Mucosa of gallbladder (tissue), 1 donor: Measurements from ENCODE around the gene LIN7A. TPM values are rescaled to one million over a fixed set of nuclear protein-coding genes. Genes with fewer than 3 reads are reported as not detected.
"Not testable (repeated sequence)": the region's sequence is repeated elsewhere in the genome, so short reads cannot be mapped to it uniquely, and the experiment has no call there.

Source experiments
- DNase-seq: peaks from one replicate; pipeline ENCODE4 v3.0.0-alpha.2; 2020; ENCODE audit warnings: low spot score
- total RNA-seq: library from RNA; stranded (reverse); gene quantifications from one replicate; pipeline ENCODE4 v1.2.1, GENCODE V29; 2021
- donor health status: DM: no; HTN: no; CAD: no.

The LIN7A gene
- total RNA-seq, 1 donor from 2014 or later, result 25.4 TPM

DNA sequence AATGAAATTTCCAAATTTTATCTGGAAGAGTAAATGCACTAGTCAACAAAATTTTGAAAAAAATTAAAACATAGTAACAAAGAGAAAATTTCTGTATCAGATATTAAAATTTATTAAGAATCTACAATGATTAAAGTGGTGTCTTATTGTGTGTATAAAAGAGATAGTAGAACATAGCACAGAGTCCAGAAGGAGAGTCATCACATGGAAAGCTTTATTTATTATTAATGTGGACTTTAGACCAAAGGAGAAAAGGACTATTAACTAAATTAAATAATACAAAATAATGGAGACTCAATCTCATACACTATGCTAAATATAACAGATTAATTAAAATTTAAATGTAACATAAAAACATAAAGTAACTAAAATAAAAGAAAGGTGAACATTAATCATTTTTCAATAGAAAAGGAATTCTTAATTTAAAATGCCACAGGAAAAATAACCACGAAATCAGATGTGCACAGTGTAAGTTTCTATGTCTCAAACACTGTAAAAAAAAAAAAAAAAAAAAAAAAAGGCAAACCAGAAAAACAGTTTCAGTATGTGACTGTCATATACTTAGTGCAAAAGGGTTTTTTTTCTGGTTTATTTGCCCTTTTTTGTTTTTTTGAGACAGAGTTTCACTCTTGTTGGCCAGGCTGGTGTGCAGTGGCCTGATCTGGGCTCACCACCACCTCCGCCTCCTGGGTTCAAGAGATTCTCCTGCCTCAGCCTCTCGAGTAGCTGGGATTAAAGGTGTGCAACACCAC is 125.6 kb downstream of the LIN7A start:
- no peak for DNase-seq

DNA sequence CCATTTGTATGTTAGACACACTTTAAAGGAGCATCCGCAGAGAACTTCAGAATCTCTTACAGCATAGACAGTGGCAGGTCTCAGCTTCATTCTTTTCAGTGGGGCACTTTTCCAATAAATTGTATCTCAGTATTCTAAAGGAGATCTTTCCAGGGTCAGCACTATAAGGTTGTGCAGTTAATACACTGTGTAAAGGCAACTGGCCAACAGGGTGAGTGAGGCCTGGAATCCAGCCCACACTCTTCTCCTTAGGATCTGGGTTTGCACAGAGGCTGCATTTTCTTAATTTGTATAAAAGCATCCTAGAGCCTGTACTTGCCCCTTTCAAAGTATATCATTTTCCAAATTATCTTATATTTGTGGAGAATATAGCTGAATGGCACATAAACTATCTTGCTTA is 126.9 kb downstream of the LIN7A start:
- DNase-seq, result no peak

DNA sequence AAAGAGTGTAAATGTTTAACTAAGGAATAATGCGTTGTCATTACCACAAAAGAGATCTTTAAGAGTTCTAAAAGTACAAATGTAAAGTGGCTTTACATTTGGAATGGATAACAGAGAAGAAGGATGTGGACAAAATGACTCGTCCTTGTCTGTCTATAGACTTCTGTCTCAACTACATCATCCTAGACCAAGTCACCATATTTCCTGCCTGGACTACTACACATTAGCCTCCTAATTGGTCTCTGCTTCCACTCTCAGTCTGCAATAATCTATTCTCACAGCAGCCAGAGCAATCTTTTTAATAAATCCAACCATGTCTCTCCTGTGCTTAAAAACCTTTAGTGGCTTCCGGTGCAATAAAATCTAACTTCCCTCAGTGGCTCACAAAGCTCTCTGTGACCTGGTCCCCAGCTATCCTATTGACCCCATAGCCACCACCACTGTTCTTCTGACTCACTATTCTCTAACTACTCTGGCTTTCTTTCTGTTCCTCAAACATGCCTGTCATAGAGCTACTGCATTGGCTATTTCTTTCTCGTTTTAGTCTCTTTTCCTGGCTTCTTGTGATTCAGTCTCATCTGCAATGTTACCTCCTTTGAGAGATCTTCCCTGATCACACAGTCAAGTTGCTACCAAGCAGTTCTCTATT is 130.0 kb downstream of the LIN7A start:
- no peak for DNase-seq

DNA sequence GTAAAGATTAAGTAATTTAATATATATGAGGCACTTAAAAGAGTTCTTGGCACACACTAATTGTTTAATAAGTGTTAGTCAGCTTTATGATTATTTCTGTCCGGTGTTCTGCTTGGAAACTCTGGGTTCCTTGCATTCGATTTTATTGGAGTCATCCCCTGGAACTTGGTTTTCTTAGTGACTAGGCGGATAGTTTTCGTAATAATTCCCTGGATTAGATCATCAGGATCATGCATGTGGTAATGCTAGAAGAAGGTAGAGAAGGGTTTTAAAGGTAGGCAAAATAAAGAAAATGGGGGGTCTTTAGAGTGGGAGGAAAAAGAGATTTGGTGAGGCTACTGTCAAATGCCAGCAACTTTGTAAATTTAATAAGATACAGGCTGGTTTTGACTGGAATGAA is 132.6 kb downstream of the LIN7A start:
- DNase-seq, result no peak

DNA sequence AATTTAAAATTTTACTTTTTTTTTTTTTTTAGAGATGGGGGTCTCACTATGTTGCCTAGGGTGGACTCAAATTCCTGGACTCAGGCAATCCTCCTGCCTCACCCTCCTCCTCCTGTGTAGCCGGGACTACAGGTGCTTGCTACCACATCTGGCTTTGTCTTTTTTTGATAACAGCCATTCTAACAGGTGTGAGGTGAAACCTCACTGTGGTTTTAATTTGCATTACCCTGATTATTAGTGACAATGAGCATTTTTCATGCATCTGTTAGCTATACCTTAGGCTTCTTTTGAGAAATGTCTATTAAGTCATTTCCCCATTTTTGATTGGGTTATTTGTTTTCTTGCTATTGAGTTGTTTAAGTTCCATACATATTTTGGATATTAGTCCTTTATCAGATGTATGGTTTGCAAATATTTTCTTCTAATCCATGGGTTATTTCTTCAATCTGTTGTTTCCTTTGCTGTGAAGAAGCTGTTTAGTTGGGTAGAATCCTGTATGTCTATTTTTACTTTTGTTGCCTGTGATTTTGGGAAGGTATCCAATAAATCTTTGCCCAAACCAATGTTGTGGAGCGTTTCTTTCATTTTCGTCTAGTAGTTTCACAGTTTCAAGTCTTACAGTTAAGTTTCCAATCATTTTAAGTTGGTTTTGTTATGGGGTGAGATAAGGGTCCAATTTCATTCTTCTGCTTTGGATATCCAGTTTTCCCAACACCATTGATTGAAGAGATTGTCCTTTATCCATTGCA is 134.9 kb downstream of the LIN7A start:
- no peak for DNase-seq

DNA sequence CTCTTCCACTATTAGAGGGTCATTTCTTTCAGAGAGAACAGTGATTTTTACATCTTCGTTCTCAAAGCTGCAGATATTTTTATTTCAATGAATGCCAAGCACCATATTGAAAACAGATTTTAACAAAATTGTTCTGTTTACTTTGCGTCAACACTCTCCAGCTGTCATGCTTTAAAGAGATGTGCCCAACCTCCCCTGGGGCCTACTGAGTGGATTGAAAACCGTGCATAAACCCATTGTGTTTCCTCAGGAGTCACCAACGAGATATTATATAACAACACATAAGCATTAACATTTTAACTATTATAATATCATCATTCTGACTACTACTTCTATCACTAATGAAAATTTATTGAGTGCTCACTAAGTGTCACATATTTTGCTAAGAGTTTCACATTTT is 139.5 kb downstream of the LIN7A start:
- DNase-seq, result no peak

DNA sequence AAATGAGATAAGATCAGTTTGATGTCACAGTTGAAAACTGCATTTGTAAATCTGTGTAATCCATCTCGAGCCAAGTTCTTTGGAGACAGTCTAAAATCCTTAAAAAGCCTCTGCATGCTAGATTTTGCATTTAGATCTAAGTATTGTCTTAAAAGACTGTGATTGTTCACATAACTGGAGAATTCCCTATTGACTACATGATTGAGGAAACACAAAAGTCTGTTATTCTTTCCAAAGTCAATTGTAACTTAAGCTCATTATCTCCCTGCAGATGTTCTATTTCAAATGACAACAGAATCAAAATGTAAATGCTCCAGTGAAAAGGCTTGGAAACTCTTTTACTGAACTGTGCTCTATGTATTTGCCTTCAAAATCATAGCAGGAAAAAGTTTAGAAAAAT is 143.2 kb downstream of the LIN7A start:
- DNase-seq, result no peak

DNA sequence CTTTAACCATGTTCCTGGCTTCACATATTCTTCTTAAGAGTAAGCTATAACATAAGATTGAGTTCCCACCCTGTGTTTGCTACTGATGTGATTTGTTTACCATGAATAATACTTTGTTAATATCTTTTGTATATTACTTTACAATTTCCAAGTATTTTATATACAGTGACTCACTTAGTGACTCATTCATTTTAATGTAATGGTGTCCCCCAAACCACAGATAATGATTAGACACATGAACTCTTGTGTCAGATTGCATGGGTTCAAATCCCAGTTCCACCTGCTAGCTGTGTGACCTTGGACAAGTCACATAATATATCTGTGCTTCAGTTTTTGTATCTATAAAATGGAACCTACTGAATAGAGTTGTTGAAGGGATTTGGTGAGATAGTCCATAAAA is 144.9 kb downstream of the LIN7A start:
- no peak for DNase-seq

DNA sequence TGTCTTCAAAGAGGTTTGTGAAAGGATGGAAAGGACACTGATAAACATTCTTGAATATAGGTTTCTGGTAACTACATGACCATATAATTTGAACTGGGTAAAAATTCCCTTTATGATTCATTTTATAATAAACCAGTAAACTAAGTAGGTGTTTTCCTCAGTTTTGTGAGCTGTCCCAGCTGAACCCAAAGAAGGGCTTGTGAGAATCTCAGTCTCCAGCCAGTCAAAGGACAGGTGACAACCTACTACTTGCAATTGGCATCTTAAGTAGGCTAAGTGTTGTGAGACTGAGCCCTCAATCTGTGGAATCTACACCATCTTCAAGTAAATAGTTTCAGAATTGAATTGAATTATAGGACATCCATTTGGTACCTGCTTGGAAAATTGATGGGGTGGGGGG is 145.9 kb downstream of the LIN7A start:
- no peak for DNase-seq

DNA sequence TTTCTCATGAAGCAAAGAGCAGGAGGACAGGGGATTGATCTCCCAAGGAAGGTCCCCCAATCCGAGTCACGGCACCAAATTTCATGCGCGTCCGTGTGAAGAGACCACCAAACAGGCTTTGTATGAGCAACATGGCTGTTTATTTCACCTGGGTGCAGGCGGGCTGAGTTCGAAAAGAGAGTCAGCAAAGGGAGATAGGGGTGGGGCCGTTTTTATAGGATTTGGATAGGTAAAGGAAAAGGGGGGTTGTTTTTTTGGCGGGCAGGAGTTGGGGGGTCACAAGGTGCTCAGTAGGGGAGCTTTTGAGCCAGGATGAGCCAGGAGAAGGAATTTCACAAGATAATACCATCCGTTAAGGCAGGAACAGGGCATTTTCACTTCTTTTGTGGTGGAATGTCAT is 149.3 kb downstream of the LIN7A start:
- not testable (repeated sequence) for DNase-seq

DNA sequence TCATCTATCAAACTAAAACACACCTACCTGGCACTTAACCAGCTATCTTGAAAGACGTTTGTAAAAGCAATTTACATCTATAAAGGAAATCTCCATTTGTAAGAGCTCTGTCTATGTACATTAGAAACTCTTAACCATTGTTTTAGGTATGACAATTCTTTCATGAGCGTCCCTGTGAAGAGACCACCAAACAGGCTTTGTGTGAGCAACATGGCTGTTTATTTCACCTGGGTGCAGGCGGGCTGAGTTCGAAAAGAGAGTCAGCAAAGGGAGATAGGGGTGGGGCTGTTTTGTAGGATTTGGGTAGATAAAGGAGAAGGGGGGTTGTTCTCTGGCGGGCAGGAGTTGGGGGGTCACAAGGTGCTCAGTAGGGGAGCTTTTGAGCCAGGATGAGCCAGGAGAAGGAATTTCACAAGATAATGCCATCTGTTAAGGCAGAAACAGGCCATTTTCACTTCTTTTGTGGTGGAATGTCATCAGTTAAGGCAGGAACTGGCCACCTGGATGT is 154.7 kb downstream of the LIN7A start:
- not testable (repeated sequence) for DNase-seq

DNA sequence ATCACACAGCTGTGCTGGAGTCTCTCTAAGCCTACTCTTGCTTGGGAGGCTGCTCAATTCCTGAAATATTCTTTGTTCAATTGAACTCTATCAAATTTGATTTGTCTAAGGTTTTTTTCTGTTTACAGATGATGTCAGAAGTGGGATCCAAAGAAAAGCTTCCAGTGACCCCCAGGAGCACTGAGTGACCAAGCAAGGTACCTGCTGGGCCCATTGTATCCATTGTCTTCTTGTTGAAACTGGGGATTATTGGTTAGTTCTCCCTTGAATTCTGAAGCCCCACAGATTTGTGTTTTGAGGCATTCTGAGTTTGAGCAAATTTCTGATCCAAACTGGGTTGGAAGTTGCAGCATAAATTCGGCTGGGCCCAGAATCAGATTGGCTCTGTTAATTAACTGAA is 156.4 kb downstream of the LIN7A start:
- no peak for DNase-seq

DNA sequence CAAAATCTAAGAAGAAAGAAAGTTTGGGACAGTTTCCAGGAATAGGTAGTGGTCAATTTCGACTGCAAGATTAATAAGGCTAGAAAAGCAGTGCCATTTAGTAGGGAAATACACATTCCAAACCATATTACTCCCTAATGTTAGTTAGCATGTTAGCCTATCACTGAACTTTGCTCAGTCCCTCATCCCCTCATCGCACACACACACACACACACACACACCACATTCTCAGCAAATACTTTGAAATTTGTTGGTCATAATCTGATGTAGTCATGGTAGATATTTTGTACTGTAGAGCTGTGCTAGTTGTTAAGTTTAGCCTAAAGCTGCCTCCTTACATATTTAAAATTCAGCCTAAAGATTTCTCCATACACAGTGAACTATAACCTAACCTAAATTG is 157.0 kb downstream of the LIN7A start:
- DNase-seq, result no peak

DNA sequence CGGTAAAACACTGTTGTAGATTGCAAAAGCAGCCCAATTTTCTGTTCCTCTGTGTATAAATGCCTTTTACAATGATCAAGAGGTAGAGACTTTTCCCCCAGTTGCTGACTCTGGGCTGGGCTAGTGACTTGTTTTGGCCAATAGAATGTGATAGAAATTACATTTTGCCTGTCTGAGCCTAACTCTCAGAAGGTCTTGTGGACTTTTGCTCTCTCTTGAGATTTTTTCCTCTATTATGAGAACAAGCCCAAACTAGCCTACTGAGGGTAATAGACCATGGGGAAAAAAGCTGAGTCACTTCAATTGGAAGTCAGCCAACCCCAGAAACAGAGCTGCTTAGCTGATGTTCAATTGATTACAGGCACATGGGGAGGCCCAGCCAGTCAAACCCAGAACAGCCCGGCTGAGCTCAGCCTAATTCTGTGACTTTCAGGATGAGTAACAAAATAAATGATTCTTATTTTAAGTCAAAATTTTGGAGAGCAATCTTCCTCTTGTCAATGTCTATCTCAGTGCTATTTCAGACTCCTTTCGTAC is 159.7 kb downstream of the LIN7A start:
- DNase-seq, result peak; percentile 84

DNA sequence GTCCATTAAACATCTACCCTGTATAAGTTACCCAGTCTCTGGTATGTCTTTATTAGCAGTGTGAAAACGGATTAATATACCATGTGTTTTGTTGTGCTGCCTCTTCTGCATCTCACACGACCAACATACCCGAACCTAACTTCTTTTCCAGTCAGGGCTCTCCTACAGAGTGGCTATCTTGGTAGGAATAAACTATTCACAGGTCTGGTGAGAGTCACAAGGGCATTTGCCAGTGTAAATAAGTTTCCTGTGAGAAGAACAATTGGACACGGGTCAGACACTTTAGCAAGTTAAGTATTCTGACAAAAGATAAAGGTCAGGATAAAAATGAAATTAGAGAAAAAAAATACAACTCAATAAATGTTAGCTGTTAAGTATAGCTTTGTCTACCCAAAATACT is 160.1 kb downstream of the LIN7A start:
- DNase-seq, result no peak

DNA sequence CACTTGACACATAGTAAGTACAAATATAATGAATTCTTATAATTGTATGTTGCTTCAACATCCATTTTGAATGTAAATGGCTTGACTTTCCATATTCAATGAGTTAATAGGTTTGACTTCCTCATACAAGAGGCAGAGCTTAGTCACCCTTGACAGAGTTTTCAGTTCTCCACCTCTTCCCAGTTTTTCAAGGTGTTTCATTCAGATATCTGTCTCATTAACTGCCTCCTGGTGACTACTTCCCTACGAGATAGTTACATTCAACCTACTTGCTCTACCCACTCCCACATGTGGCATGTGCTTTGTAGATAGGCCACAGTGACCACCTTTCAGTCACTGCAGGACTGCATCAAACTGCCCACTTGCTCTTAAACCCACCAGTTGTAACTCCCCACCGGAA is 161.0 kb downstream of the LIN7A start:
- no peak for DNase-seq

DNA sequence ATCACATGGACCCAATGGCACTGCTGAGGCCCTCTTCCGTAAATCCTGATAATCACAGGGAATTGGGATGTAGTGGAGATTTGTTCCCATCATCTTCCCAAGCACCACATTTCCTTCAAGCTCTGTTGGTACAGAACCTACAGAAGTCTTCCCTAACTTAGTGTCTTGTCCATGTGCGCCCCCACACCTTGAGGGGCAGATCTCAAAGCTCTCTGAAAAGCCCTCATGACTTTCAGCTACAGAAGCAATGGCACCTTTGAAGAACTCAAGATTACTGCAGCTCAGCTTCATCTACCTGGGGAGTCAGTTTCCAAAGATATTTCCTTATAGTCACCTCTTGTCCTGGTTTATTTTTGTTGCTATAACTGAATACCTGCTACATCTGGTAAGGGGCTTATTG is 166.8 kb downstream of the LIN7A start:
- no peak for DNase-seq

DNA sequence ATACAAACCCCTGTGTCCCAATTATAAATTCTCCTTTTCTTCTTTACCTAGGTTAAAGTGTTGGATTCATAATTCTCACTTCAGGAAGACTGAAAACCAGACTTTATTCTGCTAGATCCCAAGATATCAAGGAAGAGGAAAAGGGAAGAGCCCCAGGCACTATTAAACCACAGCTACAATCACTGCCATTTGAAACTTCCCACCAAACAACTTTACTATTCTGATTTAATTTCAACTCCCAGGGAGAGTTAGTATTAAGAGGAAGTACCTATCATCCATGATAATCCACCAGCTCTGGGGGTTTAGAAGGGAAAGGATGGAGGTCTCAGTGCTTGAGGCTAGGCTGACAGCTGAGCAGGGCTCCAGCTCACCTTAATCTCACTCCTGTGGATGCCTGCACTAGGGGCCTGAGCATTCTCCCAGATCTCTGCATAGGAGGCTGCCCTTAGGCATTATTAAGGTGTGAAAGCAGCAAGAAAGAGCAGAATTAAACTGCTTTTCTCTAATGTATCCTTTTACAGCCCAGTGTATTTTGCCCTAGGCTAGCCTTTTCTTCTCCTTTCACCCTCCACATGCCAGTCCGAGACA is 168.1 kb downstream of the LIN7A start:
- no peak for DNase-seq

DNA sequence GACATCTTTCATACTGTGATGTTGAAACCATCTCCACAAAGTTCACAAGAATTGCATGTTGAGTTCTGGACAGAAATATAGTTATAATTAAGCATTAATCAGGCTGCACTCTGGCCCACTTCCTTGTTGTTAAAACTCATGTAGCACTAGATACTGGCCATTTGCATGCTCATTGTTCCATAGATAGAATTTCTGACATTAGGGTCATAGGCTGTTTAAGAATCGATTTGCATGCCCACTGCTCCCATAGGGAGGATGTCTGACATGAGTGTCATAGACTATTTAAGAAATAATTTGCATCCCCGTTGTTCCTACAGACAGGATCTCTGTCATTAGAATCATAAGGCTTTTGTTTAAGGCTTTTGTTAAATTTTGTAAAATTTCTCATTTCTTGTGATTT is 170.8 kb downstream of the LIN7A start:
- no peak for DNase-seq

DNA sequence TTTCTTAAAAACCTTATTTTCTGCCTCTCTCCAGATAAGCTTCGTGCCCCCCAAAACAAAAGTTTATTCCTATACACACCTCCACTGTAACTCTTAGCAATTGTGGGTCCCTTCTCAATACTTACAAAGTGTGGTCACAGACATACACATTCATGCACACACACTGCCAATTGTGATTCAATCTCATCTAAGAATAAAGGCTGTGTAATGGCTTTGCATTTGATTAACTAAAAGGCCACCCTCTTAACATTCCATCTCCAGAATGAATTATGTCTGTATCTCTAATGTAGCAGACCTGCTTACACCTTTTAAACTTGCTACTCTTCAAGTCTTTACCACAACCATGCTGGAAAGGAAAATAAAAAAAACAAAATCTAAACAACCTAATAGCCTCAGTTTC is 171.5 kb downstream of the LIN7A start:
- DNase-seq, result no peak

DNA sequence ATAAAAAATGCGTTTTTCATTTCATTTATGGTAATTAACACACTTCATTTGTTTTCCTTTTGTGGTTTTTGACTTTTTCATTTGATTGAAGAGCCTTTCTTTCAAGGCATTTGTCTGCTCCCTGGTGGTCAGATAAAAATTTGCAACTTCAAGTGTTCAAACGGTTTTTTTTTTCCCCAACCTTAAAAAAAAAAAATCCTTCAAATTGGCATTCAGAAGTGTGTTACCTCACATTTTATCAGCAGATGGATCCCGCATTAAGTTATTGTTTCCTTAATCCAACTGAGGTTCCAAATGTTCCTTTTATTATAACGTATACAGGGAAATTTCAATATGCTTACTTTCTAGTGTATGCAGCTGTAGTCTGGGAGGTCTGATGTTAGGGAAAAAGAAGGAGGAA is 173.9 kb downstream of the LIN7A start:
- no peak for DNase-seq

DNA sequence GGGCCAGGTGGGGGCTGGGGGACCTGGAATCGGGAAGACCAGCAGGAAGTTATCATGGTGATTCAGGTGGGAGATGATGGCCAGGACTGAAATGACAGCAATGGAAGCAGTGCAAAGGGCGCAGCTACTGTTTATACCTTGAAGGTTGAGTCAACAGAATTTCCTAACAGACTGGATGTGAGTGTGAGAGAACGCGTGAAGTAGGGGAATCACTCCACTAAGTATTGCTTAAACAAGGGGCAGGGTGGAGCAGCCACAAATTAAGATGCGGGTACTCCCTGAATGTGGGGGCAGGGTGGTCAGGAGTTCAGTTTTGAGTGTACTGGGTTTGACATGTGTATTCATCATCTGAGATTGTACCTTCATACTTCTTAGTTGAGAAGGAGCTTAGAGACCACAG is 175.9 kb downstream of the LIN7A start:
- no peak for DNase-seq
